ENCODE results near the gene NEMP1.

GRCh38 chr12:57066245-57066644 is 12.3 kb downstream of the NEMP1 start:
- TF ChIP-seq CTCF (IDR thresholded peaks at IDR 0.05) (no peak), POLR2A (IDR thresholded peaks at IDR 0.05) (no peak)
